Upper lobe of left lung (tissue), 6 donors: ENCODE measurements around the gene MORN1. TPM values are rescaled to one million over a fixed set of nuclear protein-coding genes. Genes with fewer than 3 reads are reported as not detected.

Source experiments
- ATAC-seq, 2 donors: fragments of 200-7000 bp; cut with Tn5 transposase; one replicate each; pipeline ENCODE4 v1.9.1; 2022; ENCODE audit warnings: mild to moderate bottlenecking in 2 of 2, moderate library complexity in 2 of 2; ENCODE audit not compliant: low FRiP score in 2 of 2
- DNase-seq, 2 donors: peaks; one replicate each; pipeline ENCODE4 v3.0.0-alpha.2; 2019 to 2020
- H3K27ac ChIP-seq, 4 donors: fragments of 200-600 bp; sonication (generic); one replicate each; pipeline ENCODE4 v1.5.1; 2016 to 2019
- H3K27me3 ChIP-seq, 4 donors: fragments of 200-600 bp; sonication (generic); one replicate each; pipeline ENCODE4 v1.5.1; 2017 to 2019
- H3K36me3 ChIP-seq, 4 donors: fragments of 200-600 bp; sonication (generic); one replicate each; pipeline ENCODE4 v1.5.1; 2016 to 2019
- H3K4me1 ChIP-seq, 4 donors: fragments of 200-600 bp; sonication (generic); one replicate each; pipeline ENCODE4 v1.5.1; 2018 to 2019
- H3K4me3 ChIP-seq, 4 donors: fragments of 200-600 bp; sonication (generic); one replicate each; pipeline ENCODE4 v1.5.1; 2017 to 2019; ENCODE audit warnings: mild to moderate bottlenecking in 2 of 4, moderate library complexity in 1 of 4
- H3K9me3 ChIP-seq, 4 donors: fragments of 200-600 bp; sonication (generic); one replicate each; pipeline ENCODE4 v1.5.1; 2018 to 2019
- EP300 ChIP-seq, 4 donors: sonication (generic); formaldehyde crosslinking; IDR thresholded peaks; one replicate each; pipeline ENCODE4 v1.5.1; 2017; ENCODE audit warnings: antibody characterized with exemption in 4 of 4, control low read depth in 2 of 4
- POLR2A ChIP-seq, 4 donors: fragments of 450-650 bp; IDR thresholded peaks; one replicate each; pipeline ENCODE4 v1.5.1; 2016 to 2017; ENCODE audit warnings: antibody characterized with exemption in 4 of 4, mild to moderate bottlenecking in 2 of 4
- POLR2AphosphoS5 ChIP-seq, 2 donors: sonication (generic); formaldehyde crosslinking; IDR thresholded peaks; one replicate each; pipeline ENCODE4 v1.5.1; 2017; ENCODE audit warnings: antibody characterized with exemption in 2 of 2
- WGBS, 2 donors: methylation state at CpG; one replicate each; pipeline ENCODE4 v1.1.5; 2017 to 2018; 5-methylcytosine and 5-hydroxymethylcytosine counted together
- total RNA-seq, 6 donors: library from RNA; depleted of rRNA in 4 of 6; stranded (reverse); fragments of >200 nt in 4 of 6; gene quantifications; one replicate each; pipeline versions ENCODE4 v1.1.0 to v1.2.1, GENCODE V29; 2016 to 2021
- TF ChIP-seq, protein P1 (sequence below), 6 experiments: fragments of 450-650 bp in 4 of 6; fragments of 200-600 bp in 2 of 6; sonication (generic) in 2 of 6; IDR thresholded peaks; one replicate each; pipeline ENCODE4 v1.5.1; 2016 to 2019; ENCODE audit warnings: antibody characterized with exemption in 6 of 6
- donor health status: DM: no; HTN: no; CAD: no; lungs with moderate emphysema.
- donor health status: DM: no; HTN: yes; CAD: no; lungs with severe emphysema.

MORN1 gene
- total RNA-seq, 6 donors from 2014 or later, result 8.5 to 23.4 (median 14.6) TPM

DNA sequence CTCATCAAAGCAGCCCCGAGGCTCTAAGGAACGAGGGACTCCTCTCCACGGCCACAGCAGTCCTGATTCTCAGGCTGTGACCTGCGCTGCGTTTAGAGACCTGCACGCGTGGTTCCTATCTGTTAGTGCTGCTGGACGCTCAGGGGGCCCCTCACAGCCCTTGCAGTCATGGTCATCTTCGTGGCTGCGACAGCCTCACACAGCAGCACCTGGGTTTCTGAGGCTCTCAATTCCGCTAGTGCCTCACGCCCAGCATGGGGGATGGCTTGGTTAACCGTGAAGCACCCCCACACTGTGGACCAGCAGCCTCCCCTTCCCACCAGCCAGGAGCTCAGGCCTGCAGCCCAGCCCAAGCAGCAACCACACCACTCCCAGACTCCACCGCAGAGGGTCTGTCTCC, 7.8 kb downstream of the MORN1 start:
- Histone ChIP-seq H3K9me3 (no peaks in the 10 kb centered on the region), H3K4me1 (peaks cover 0 to 9% (median 1%) of the 10 kb centered on the region in 4 donors), H3K36me3 (peaks cover 0 to 7% (median 0%) of the 10 kb centered on the region in 4 donors), H3K27ac (no peak overlapping the region), H3K27me3 (no peaks in the 10 kb centered on the region), H3K4me3 (no peak overlapping the region)
- ATAC-seq (no peak), DNase-seq (no peak)
- 91% methylated on average over 13 to 14 of the region's 14 CpGs for WGBS, 2 donors
- TF ChIP-seq, protein P1, sequence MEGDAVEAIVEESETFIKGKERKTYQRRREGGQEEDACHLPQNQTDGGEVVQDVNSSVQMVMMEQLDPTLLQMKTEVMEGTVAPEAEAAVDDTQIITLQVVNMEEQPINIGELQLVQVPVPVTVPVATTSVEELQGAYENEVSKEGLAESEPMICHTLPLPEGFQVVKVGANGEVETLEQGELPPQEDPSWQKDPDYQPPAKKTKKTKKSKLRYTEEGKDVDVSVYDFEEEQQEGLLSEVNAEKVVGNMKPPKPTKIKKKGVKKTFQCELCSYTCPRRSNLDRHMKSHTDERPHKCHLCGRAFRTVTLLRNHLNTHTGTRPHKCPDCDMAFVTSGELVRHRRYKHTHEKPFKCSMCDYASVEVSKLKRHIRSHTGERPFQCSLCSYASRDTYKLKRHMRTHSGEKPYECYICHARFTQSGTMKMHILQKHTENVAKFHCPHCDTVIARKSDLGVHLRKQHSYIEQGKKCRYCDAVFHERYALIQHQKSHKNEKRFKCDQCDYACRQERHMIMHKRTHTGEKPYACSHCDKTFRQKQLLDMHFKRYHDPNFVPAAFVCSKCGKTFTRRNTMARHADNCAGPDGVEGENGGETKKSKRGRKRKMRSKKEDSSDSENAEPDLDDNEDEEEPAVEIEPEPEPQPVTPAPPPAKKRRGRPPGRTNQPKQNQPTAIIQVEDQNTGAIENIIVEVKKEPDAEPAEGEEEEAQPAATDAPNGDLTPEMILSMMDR (IDR thresholded peaks at IDR 0.05), result no peak
- TF ChIP-seq POLR2A (IDR thresholded peaks at IDR 0.05) (no peak), POLR2AphosphoS5 (IDR thresholded peaks at IDR 0.05) (no peak), EP300 (IDR thresholded peaks at IDR 0.05) (no peak)

DNA sequence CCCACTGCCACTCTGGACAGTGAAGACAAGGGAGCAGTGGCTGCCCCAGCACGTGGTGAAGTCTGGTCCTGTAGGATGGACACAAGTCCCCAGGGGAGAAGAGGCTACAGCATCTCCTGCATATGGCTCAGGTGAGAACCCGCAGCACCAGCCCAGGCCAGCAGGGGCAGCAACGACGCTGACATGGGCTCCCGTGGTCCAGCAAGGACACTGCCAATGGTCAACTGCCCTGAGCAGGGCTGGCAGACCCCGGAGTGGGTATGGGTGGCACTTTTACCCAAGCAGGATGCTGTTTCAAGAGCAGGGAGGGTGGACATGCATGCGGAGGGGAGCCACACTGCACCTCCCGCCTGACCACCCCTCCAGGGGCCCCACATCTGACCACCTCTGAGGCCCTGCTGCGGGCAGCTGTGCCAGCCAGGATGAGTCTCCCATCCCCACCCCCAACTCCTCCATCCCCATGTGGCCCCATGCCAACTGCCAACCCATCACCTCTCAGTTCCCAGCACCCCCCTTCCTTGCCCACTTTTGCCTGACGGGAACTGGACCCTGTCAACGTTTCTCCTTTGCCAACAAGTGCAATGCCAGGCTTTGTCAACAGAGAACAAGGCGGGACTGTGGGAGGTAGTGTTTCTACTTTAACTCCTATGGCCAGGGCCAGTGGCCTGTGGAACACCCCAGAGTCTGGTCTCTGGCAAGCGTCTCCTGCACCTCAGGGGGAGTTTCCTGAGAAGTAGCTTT, 8.6 kb downstream of the MORN1 start:
- Histone ChIP-seq H3K27me3 (no peaks in the 10 kb centered on the region), H3K4me3 (no peak overlapping the region), H3K36me3 (peaks cover 0 to 6% (median 0%) of the 10 kb centered on the region in 4 donors), H3K4me1 (peaks cover 0 to 9% (median 1%) of the 10 kb centered on the region in 4 donors), H3K9me3 (no peaks in the 10 kb centered on the region), H3K27ac (no peak overlapping the region)
- TF ChIP-seq, protein P1 (IDR thresholded peaks at IDR 0.05), result peak in 4 of 6 experiments; percentile 38 to 48 (median 42)
- no peak for TF ChIP-seq EP300 (IDR thresholded peaks at IDR 0.05)
- DNase-seq (peak in 1 of 2 donors; percentile 89), ATAC-seq (peak in 1 of 2 donors; percentile 47)
- WGBS, 2 donors, result 67 to 72% methylated on average over 6 to 7 of the region's 13 CpGs

DNA sequence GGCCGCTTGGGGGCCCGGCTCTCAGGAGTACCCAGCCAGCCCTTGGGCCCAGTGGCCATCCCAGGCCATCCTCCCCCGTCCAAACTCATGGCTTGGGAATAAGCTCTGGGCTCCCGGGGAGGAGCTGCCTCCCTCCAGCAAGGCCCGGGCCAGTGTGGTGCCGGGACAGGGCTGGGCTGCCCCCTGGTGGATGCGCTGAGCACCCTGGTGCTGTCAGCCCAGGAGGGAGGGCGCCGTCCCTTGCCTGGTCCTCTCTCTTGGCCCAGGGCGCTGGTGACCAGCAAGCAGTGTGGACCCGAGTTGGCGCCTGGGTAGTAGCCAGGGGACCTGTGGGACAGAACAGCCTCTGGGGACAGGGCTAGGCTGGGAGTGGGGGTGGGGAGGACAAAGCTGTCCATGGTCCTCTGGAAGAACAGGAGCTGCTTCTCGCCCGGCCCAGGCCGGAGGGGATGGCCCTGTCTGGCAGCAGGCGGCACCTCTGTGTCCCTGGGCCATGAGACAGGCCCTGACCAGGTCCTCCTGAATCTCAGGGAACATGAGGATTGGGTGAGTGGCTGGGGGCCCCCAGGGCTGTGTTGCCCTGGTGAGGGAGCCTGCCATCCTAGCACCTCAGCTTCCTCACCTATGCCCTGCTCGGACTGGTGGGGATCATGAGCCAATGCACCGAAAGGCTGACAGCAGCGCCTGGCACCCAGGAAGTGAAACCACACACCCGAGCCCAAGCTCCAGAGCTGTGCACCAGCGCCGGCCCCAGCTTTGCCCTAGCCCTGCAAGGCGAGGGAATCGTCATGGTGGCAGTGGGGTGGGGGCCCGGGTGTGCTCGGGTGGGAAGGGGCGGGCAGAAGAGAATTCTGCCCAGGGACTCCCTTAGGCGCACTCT, 9.4 kb downstream of the MORN1 start:
- Histone ChIP-seq H3K9me3 (no peaks in the 10 kb centered on the region), H3K36me3 (no peaks in the 10 kb centered on the region), H3K27ac (no peak overlapping the region), H3K27me3 (no peaks in the 10 kb centered on the region), H3K4me1 (peaks cover 0 to 9% (median 1%) of the 10 kb centered on the region in 4 donors), H3K4me3 (no peak overlapping the region)
- peak; percentile 82 to 95 for DNase-seq
- TF ChIP-seq, protein P1 (IDR thresholded peaks at IDR 0.05), result peak; percentile 87 to 97 (median 96)
- no peak for TF ChIP-seq POLR2A (IDR thresholded peaks at IDR 0.05)
- TF ChIP-seq POLR2AphosphoS5 (IDR thresholded peaks at IDR 0.05), result peak in 1 of 2 donors; percentile 21
- no peak for TF ChIP-seq EP300 (IDR thresholded peaks at IDR 0.05)
- 25 to 51% methylated on average over 13 to 28 of the region's 28 CpGs for WGBS, 2 donors
- ATAC-seq, result peak; percentile 94 to 96

DNA sequence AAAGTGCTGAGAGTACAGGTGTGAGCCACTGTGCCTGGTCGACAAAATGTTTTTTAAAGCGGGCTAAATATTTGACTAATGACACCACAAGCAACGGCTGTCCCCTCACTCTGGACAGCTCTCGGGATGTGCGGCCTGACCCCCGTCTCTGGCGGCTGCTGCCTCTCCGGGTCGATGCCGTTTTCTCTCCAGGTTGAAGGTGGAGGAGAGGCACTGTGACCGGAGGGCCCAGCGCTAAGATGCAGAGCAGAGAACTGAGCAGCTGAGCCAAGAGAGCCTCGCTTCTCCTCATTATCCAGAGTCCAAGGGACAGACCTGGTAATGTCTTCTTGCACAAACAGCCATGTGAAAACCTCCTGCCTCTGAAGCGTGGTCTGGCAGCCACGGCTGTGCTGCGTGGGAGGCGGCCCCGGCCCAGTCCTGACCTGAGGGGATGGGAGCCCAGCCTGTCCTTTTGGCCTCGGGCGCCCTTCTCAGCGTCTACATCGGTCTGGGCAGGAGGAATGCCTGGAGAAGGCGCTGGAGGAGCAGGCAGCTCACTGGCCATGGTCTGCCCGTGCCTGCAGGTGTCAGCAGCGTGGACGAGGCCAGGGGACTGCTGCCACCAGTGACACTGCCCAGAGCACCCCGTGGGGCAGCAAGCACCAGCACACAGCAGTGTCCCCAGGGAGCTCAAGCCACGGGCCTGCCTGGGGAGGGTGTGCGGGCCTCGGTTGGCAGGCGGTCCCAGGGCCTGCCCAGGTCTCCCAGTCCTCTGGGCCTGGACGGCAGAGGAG, 10.3 kb downstream of the MORN1 start:
- WGBS, 2 donors, result 90 to 93% methylated on average over 17 to 30 of the region's 32 CpGs
- no peak overlapping the region for H3K4me3 ChIP-seq
- no peaks in the 10 kb centered on the region for H3K27me3 ChIP-seq
- DNase-seq, result peak in 1 of 2 donors; percentile 76
- no peaks in the 10 kb centered on the region for H3K36me3 ChIP-seq
- peaks cover 0 to 9% (median 1%) of the 10 kb centered on the region in 4 donors for H3K4me1 ChIP-seq
- H3K9me3 ChIP-seq, result no peaks in the 10 kb centered on the region
- peak in 1 of 2 donors; percentile 47 for ATAC-seq
- H3K27ac ChIP-seq, result no peak overlapping the region
- TF ChIP-seq, protein P1 (IDR thresholded peaks at IDR 0.05), result no peak
- TF ChIP-seq EP300 (IDR thresholded peaks at IDR 0.05), result no peak
- no peak for TF ChIP-seq POLR2AphosphoS5 (IDR thresholded peaks at IDR 0.05)
- TF ChIP-seq POLR2A (IDR thresholded peaks at IDR 0.05), result no peak
